SU-DHL-6 (cell line): ENCODE data around the gene SMAD3.

Experiments
- H2AFZ ChIP-seq: fragments of 200-600 bp; sonication (generic); 2 replicates; pipeline ENCODE4 v1.6.1; 2014; ENCODE audit warnings: low read depth, mild to moderate bottlenecking, moderate library complexity, mixed read lengths, antibody characterized with exemption, low read length; ENCODE audit not compliant: severe bottlenecking
- H3F3A ChIP-seq: fragments of 200-600 bp; shearing (Covaris generic); 2 replicates; pipeline ENCODE4 v1.6.0; 2016; ENCODE audit warnings: antibody characterized with exemption, mild to moderate bottlenecking; ENCODE audit not compliant: insufficient read depth
- H3K27ac ChIP-seq: fragments of 200-600 bp; sonication (generic); 2 replicates; pipeline ENCODE4 v1.5.1; 2016; ENCODE audit warnings: low read depth, mild to moderate bottlenecking, low read length, moderate library complexity, mixed read lengths
- H3K27me3 ChIP-seq: fragments of 200-600 bp; sonication (generic), shearing (Covaris generic); 2 replicates; pipeline ENCODE4 v1.6.0; 2014; ENCODE audit warnings: mild to moderate bottlenecking, low read length
- H3K36me3 ChIP-seq: fragments of 200-600 bp; sonication (generic); 2 replicates; pipeline ENCODE4 v1.6.1; 2014; ENCODE audit warnings: mild to moderate bottlenecking, low read length, mixed read lengths
- H3K4me2 ChIP-seq: fragments of 300-600, 200-600 bp; shearing (Covaris generic), sonication (generic); 2 replicates; pipeline ENCODE4 v1.6.0; 2014; ENCODE audit warnings: low read length, low read depth, mild to moderate bottlenecking; ENCODE audit not compliant: poor library complexity, severe bottlenecking
- H3K4me3 ChIP-seq: fragments of 200-600 bp; sonication (generic); 2 replicates; pipeline ENCODE4 v1.5.1; 2014; ENCODE audit warnings: antibody characterized with exemption, low read length, mild to moderate bottlenecking, mixed read lengths; ENCODE audit not compliant: insufficient read depth, poor library complexity, severe bottlenecking
- H3K79me2 ChIP-seq: fragments of 200-600 bp; sonication (generic); 2 replicates; pipeline ENCODE4 v1.6.1; 2014; ENCODE audit warnings: mild to moderate bottlenecking, low read length, moderate library complexity; ENCODE audit not compliant: insufficient read depth
- H3K9ac ChIP-seq: fragments of 200-600 bp; sonication (generic); 2 replicates; pipeline ENCODE4 v1.7.0; 2014; ENCODE audit warnings: mild to moderate bottlenecking, low read length
- H3K9me2 ChIP-seq: fragments of 200-600 bp; sonication (generic); replicated peaks from 2 replicates; pipeline ENCODE4 v1.6.1; 2014; ENCODE audit warnings: low read length; ENCODE audit not compliant: insufficient read depth
- H3K9me3 ChIP-seq: fragments of 200-600 bp; sonication (generic); 2 replicates; pipeline ENCODE4 v1.6.1; 2014; ENCODE audit warnings: low read length, mixed read lengths; ENCODE audit not compliant: insufficient read depth
- H4K20me1 ChIP-seq: fragments of 200-600 bp; sonication (generic); 2 replicates; pipeline ENCODE4 v1.6.1; 2014; ENCODE audit warnings: low read depth, mild to moderate bottlenecking, antibody characterized with exemption, low read length, moderate library complexity, mixed read lengths
- CTCF ChIP-seq: fragments of 200-600 bp; sonication (generic); IDR thresholded peaks from one replicate; pipeline ENCODE4 v1.5.1; 2017; ENCODE audit warnings: antibody characterized with exemption, mild to moderate bottlenecking, low read length, moderate library complexity; ENCODE audit not compliant: insufficient read depth, poor library complexity, severe bottlenecking
- EZH2phosphoT487 ChIP-seq: fragments of 200-600 bp; sonication (generic), shearing (Covaris generic); conservative IDR thresholded peaks from 2 replicates; pipeline ENCODE4 v1.6.1; 2018; ENCODE audit warnings: mild to moderate bottlenecking, antibody characterized with exemption, low read length, moderate library complexity, mixed read lengths

SMAD3 gene

GRCh38 chr15:67124111-67124510 lies 58.7 kb downstream of the SMAD3 start:
- Histone ChIP-seq H3K79me2 (peaks cover 13% of the 10 kb centered on the region; the same call in 1 of the 2 replicates), H3K4me3 (no peak overlapping the region), H3K4me2 (no peak overlapping the region), H4K20me1 (no peaks in the 10 kb centered on the region), H3F3A (no peaks in the 10 kb centered on the region), H3K27me3 (no peaks in the 10 kb centered on the region), H3K9me3 (no peaks in the 10 kb centered on the region), H2AFZ (no peak overlapping the region), H3K9ac (no peak overlapping the region), H3K36me3 (no peaks in the 10 kb centered on the region), H3K9me2 (no peaks in the 10 kb centered on the region), H3K27ac (no peak overlapping the region)
- TF ChIP-seq EZH2phosphoT487 = no peak
- no peak for TF ChIP-seq CTCF

- Histone ChIP-seq H3K36me3 (no peaks in the 10 kb centered on the region), H3K27me3 (no peaks in the 10 kb centered on the region)
These were observed 59.6 kb downstream of the SMAD3 start for GRCh38 chr15:67124911-67125588.

DNA sequence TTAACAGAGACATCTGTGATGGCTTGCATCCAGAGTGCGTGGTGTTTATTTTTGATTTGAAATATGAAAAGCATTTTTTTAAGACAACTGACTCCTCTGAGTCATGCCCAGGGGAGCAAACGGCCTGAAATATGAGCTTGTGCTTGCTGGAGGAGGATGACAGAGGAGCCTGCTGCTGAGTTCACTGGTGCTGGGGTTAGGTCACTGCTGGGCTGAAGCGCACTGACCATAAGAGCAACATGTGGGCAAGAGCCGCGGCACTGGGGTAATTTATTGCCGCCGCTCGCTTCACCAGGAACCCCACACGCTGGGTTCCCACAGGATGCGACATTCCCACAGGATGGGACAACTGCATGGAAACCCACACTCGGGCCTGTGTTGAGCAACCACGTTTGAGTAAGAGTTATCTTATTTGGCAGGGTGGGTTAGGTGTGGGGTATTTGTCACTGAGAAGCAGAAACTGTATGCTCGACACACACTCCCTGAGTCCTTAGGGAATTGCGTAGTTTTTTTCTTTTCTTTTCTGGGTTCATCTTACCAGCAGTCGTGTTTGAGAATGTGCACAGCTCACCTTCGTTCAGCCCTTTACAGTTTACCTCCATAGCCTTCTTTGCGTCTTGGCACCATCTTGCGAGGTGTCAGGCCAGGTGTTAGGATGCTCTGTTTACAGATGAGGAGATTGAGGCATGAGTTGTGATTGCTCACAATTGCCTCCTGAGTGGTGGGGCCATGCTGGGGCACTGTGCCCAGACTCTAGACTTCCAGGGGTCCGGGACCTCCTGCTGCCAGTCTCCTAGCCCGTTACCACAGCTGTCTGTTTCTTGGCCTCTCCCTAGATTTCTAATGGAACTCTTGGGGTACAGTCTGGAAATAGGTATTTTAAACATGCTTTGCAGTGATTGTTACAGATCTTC lies 60.4 kb downstream of the SMAD3 start:
- H4K20me1 ChIP-seq = no peaks in the 10 kb centered on the region
- no peak overlapping the region for H3K27ac ChIP-seq
- H3F3A ChIP-seq = no peaks in the 10 kb centered on the region
- no peak overlapping the region for H3K9ac ChIP-seq
- H3K9me3 ChIP-seq = no peaks in the 10 kb centered on the region
- H3K4me2 ChIP-seq = no peak overlapping the region
- no peak overlapping the region for H3K4me3 ChIP-seq
- peaks cover 13% of the 10 kb centered on the region; the same call in 1 of the 2 replicates for H3K79me2 ChIP-seq
- TF ChIP-seq CTCF = no peak
- TF ChIP-seq EZH2phosphoT487 = no peak
- H3K36me3 ChIP-seq = no peaks in the 10 kb centered on the region
- H3K9me2 ChIP-seq = no peaks in the 10 kb centered on the region
- no peak overlapping the region for H2AFZ ChIP-seq
- H3K27me3 ChIP-seq = no peaks in the 10 kb centered on the region

More at GRCh38 chr15:67124911-67125588, 59.6 kb downstream of the SMAD3 start:
- H2AFZ ChIP-seq = no peak overlapping the region
- no peak overlapping the region for H3K4me2 ChIP-seq
- H3K4me3 ChIP-seq = no peak overlapping the region
- TF ChIP-seq EZH2phosphoT487 = no peak
- TF ChIP-seq CTCF = no peak
- H3K27ac ChIP-seq = no peak overlapping the region
- H3K79me2 ChIP-seq = peaks cover 13% of the 10 kb centered on the region; the same call in 1 of the 2 replicates
- H3F3A ChIP-seq = no peaks in the 10 kb centered on the region
- no peaks in the 10 kb centered on the region for H4K20me1 ChIP-seq
- H3K9ac ChIP-seq = no peak overlapping the region
- no peaks in the 10 kb centered on the region for H3K9me3 ChIP-seq
- H3K9me2 ChIP-seq = no peaks in the 10 kb centered on the region
